DOHH2 (cell line): ENCODE results near the gene RAVER1.
"Not testable (repeated sequence)": the region's sequence is repeated elsewhere in the genome, so short reads cannot be mapped to it uniquely, and the experiment has no call there.

Experiments
- H3F3A ChIP-seq: fragments of 200-600 bp; sonication (generic), shearing (Covaris generic); 2 replicates; pipeline ENCODE4 v1.6.0; 2016; ENCODE audit warnings: antibody characterized with exemption, mild to moderate bottlenecking; ENCODE audit not compliant: control insufficient read depth, insufficient read depth
- H3K27ac ChIP-seq: fragments of 200-600 bp; sonication (generic); 2 replicates; pipeline ENCODE4 v1.5.1; 2014; ENCODE audit warnings: low read depth, mild to moderate bottlenecking, low read length, moderate library complexity
- H3K27me3 ChIP-seq: fragments of 200-600 bp; sonication (generic); 2 replicates; pipeline ENCODE4 v1.6.1; 2014; ENCODE audit warnings: mild to moderate bottlenecking, low read length, mixed read lengths; ENCODE audit not compliant: control insufficient read depth
- H3K36me3 ChIP-seq: fragments of 200-600 bp; sonication (generic); 2 replicates; pipeline ENCODE4 v1.6.1; 2014; ENCODE audit warnings: mild to moderate bottlenecking, low read length, moderate library complexity, mixed read lengths; ENCODE audit not compliant: control insufficient read depth
- H3K4me1 ChIP-seq: fragments of 200-600 bp; sonication (generic); 2 replicates; pipeline ENCODE4 v1.6.1; 2014; ENCODE audit warnings: mild to moderate bottlenecking, low read length, mixed read lengths; ENCODE audit not compliant: control insufficient read depth
- H3K4me2 ChIP-seq: fragments of 200-600 bp; sonication (generic); 2 replicates; pipeline ENCODE4 v1.6.0; 2014; ENCODE audit warnings: mild to moderate bottlenecking, low read length, moderate library complexity
- H3K4me3 ChIP-seq: fragments of 200-600 bp; sonication (generic); 2 replicates; pipeline ENCODE4 v1.5.1; 2014; ENCODE audit warnings: mild to moderate bottlenecking, low read length, mixed read lengths
- H3K79me2 ChIP-seq: fragments of 200-600 bp; sonication (generic); 2 replicates; pipeline ENCODE4 v1.6.1; 2014; ENCODE audit warnings: mild to moderate bottlenecking, low read length, mixed read lengths; ENCODE audit not compliant: control insufficient read depth
- H3K9me2 ChIP-seq: fragments of 200-600 bp; sonication (generic); replicated peaks from 2 replicates; pipeline ENCODE4 v1.6.1; 2014; ENCODE audit warnings: mild to moderate bottlenecking, low read length, mixed read lengths; ENCODE audit not compliant: control insufficient read depth
- H3K9me3 ChIP-seq: fragments of 200-600 bp; sonication (generic); 2 replicates; pipeline ENCODE4 v1.6.1; 2014; ENCODE audit warnings: antibody characterized with exemption, low read length, mixed read lengths; ENCODE audit not compliant: control insufficient read depth, insufficient read depth
- H4K20me1 ChIP-seq: fragments of 200-600 bp; sonication (generic); 2 replicates; pipeline ENCODE4 v1.6.0; 2014; ENCODE audit warnings: low read depth, mild to moderate bottlenecking, antibody characterized with exemption, low read length, moderate library complexity; ENCODE audit not compliant: control insufficient read depth, insufficient read depth
- EZH2phosphoT487 ChIP-seq: fragments of 200-600 bp; sonication (generic); IDR thresholded peaks from 2 replicates; pipeline ENCODE4 v1.6.1; 2017; ENCODE audit warnings: borderline replicate concordance, mild to moderate bottlenecking, antibody characterized with exemption, low read length, moderate library complexity, mixed read lengths
- TF ChIP-seq, protein P1 (sequence below): fragments of 200-600 bp; sonication (generic); IDR thresholded peaks from one replicate; pipeline ENCODE4 v1.5.1; 2014; ENCODE audit warnings: antibody characterized with exemption, mild to moderate bottlenecking, low read depth, low read length; ENCODE audit not compliant: poor library complexity, severe bottlenecking

Gene RAVER1

DNA sequence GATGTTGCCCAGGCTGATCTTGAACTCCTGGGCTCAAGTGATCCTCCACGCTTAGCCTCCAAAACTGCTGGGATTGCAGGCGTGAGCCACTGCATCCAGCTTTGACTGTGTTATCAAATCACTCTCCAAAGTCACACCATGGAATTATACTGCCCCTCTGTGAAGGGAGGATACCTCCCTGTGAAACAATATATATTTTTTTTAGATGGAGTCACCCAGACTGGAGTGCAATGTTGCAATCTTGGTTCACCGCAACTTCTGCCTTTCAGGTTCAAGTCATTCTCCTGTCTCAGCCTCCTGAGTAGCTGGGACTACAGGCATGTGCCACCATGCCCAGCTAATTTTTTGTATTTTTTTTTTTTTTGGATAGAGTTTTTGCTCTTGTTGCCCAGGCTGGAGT lies 39.4 kb upstream of the RAVER1 start:
- H3K4me3 ChIP-seq = no peak overlapping the region
- peaks cover 19% of the 10 kb centered on the region for H3K4me1 ChIP-seq
- no peaks in the 10 kb centered on the region for H3K9me3 ChIP-seq
- no peak overlapping the region for H3K4me2 ChIP-seq
- no peak overlapping the region for H3K27ac ChIP-seq
- H4K20me1 ChIP-seq = no peaks in the 10 kb centered on the region
- H3K36me3 ChIP-seq = peaks cover 40% of the 10 kb centered on the region
- no peaks in the 10 kb centered on the region for H3K27me3 ChIP-seq
- TF ChIP-seq, protein P1, sequence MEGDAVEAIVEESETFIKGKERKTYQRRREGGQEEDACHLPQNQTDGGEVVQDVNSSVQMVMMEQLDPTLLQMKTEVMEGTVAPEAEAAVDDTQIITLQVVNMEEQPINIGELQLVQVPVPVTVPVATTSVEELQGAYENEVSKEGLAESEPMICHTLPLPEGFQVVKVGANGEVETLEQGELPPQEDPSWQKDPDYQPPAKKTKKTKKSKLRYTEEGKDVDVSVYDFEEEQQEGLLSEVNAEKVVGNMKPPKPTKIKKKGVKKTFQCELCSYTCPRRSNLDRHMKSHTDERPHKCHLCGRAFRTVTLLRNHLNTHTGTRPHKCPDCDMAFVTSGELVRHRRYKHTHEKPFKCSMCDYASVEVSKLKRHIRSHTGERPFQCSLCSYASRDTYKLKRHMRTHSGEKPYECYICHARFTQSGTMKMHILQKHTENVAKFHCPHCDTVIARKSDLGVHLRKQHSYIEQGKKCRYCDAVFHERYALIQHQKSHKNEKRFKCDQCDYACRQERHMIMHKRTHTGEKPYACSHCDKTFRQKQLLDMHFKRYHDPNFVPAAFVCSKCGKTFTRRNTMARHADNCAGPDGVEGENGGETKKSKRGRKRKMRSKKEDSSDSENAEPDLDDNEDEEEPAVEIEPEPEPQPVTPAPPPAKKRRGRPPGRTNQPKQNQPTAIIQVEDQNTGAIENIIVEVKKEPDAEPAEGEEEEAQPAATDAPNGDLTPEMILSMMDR = no peak
- no peak for TF ChIP-seq EZH2phosphoT487
- no peaks in the 10 kb centered on the region for H3K9me2 ChIP-seq
- H3F3A ChIP-seq = peaks cover 3% of the 10 kb centered on the region; the same call in 1 of the 2 replicates
- peaks cover 9% of the 10 kb centered on the region; the same call in 1 of the 2 replicates for H3K79me2 ChIP-seq

DNA sequence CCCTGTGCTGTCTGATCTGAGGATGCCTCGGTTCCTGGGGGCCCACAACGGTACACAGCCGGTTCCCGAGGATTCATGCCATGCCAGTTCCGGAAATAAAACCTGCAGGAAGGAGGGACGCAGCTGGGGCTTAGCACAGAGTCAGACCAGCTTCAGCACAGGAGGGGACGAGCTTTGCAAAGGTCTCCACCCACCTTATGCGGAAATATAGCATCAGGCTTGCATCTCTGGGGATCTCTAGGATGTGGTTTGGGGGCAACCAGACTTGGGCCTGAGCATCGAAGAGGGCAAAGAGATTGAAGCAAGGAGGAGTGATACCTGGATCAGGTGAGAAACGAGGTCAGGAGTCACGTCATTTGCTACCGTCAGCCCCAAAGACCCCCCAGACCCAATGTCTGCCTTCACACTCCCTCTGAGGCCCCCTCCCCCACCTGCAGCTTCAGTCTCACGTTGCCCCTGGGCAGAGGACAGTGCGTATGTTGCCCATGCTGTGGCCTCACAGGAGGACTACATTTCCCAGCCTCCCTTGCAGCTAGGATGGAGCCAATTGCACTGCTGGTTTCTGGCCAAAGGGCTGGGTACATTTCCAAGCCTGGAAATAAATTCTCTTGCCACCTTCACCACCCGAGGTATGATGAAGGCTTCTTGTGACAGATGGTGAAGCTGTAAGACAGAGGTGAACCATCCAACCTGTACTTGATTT lies 34.9 kb upstream of the RAVER1 start:
- Histone ChIP-seq H3K4me3 (no peak overlapping the region), H3K4me1 (peaks cover 1% of the 10 kb centered on the region; the same call in 1 of the 2 replicates), H3F3A (no peaks in the 10 kb centered on the region), H3K9me2 (no peaks in the 10 kb centered on the region), H3K79me2 (no peaks in the 10 kb centered on the region), H3K9me3 (no peaks in the 10 kb centered on the region), H4K20me1 (no peaks in the 10 kb centered on the region), H3K27me3 (no peaks in the 10 kb centered on the region), H3K27ac (no peak overlapping the region), H3K36me3 (peaks cover 60% of the 10 kb centered on the region), H3K4me2 (no peak overlapping the region)
- TF ChIP-seq, protein P1 = no peak
- TF ChIP-seq EZH2phosphoT487 = no peak

DNA sequence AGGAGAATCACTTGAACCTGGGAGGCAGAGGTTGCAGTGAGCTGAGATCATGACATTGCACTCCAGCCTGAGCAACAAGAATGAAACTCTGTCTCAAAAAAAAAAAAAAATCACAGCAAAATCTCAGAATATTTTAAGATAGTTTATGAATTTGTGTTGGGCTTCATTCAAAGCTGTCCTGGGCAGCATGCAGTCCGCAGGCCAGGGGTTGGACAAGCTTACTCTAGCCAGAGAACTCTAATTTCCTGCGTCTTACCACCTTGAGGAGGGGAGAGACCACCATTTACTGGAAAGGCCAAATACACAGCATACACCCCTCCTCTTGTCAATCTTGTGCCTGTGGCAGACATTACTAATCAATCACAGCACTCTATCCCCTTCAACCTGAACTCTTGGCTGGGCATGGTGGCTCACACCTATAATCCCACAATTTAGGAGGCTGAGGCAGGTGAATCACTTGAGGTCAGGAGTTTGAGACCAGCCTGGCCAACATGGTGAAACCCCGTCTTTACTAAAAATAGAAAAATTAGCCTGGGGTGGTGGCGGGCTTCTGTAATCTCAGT lies 33.7 kb upstream of the RAVER1 start:
- H3K27me3 ChIP-seq, H3K27ac ChIP-seq, H3K9me3 ChIP-seq, H3K9me2 ChIP-seq, H3F3A ChIP-seq, H3K4me2 ChIP-seq, H3K4me1 ChIP-seq, H3K79me2 ChIP-seq, H3K4me3 ChIP-seq, H4K20me1 ChIP-seq: not testable (repeated sequence)
- peaks cover 64% of the 10 kb centered on the region for H3K36me3 ChIP-seq

- no peak overlapping the region for H3K27ac ChIP-seq
- no peaks in the 10 kb centered on the region for H3F3A ChIP-seq
- H3K4me3 ChIP-seq = no peak overlapping the region
- H3K79me2 ChIP-seq = no peaks in the 10 kb centered on the region
- TF ChIP-seq, protein P1 = no peak
- no peak for TF ChIP-seq EZH2phosphoT487
- no peaks in the 10 kb centered on the region for H3K9me2 ChIP-seq
- H3K36me3 ChIP-seq = peaks cover 70% of the 10 kb centered on the region
- no peak overlapping the region for H3K4me2 ChIP-seq
- H4K20me1 ChIP-seq = no peaks in the 10 kb centered on the region
- H3K4me1 ChIP-seq = no peaks in the 10 kb centered on the region
- H3K27me3 ChIP-seq = no peaks in the 10 kb centered on the region
- H3K9me3 ChIP-seq = no peaks in the 10 kb centered on the region
These were observed 32.2 kb upstream of the RAVER1 start for GRCh38 chr19:10365518-10365917.
